Testis (tissue), 2 donors: ENCODE data around the gene NETO1.

ENCODE experiments used
- CTCF ChIP-seq, 3 experiments: fragments of 450-650 bp in 2 of 3; fragments of 200-600 bp in 1 of 3; sonication (generic) in 1 of 3; IDR thresholded peaks; one replicate each; pipeline ENCODE4 v1.5.1; 2016 to 2019; ENCODE audit warnings: antibody characterized with exemption in 3 of 3, mild to moderate bottlenecking in 2 of 3, moderate library complexity in 1 of 3
- POLR2A ChIP-seq: fragments of 450-650 bp; IDR thresholded peaks from one replicate; pipeline ENCODE4 v1.6.1; 2017; ENCODE audit warnings: antibody characterized with exemption, mild to moderate bottlenecking, moderate library complexity

DNA sequence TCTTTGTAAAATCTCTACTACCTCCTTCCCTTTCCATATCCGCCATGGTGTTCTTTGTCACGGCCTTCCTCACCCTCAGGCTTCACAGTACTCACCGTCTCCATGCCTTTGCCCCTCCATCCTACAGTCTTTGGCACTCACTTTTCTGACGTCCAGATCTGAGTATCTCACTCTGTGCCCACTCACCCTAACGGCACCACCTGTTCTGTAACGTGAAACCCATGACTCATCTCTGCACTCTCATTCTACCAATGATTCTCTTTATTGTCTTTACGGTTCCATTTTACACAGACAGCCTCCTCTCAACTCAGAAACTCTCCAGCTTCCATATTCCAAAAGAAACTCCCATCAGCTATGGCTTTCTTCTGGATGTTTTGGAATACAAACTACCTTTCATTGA, 56.7 kb downstream of the NETO1 start:
- TF ChIP-seq CTCF (IDR thresholded peaks at IDR 0.05) (no peak), POLR2A (no peak)
